Measurements from ENCODE around the gene SUGCT. TPM values are rescaled to one million over a fixed set of nuclear protein-coding genes. Genes with fewer than 3 reads are reported as not detected.

The SUGCT gene
- total RNA-seq, 3 donors from 2014 or later: 7.6 to 19.1 (median 10.1) TPM

DNA sequence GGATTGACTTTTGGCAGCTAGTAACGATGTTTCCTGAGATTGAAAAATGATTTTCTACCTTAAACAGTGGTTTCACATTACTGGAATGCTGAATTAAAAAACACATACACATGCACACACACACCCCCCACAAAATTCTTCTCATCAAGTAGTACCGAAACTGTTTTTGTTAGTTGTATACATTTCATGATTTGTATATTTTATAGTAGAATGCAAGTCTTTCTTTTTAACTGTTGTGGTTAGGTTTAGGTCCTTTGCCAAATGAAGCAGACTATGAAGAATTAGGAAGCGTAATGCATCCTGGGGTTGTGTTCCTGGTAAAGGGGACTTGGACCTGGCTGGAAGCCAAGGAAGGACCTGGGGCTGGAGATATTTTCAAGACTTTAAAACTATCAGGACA lies 505.8 kb downstream of the SUGCT start:
- Histone ChIP-seq H3K9me3 (no peaks in the 10 kb centered on the region), H3K4me3 (no peak overlapping the region), H3K4me1 (ENCODE audit: low read depth) (no peaks in the 10 kb centered on the region), H3K36me3 (ENCODE audit: low read depth) (no peaks in the 10 kb centered on the region)
- intact Hi-C loops (cut with DNase I, micrococcal nuclease): no loop called here
- DNase-seq: no peak
- TF ChIP-seq, protein P1, sequence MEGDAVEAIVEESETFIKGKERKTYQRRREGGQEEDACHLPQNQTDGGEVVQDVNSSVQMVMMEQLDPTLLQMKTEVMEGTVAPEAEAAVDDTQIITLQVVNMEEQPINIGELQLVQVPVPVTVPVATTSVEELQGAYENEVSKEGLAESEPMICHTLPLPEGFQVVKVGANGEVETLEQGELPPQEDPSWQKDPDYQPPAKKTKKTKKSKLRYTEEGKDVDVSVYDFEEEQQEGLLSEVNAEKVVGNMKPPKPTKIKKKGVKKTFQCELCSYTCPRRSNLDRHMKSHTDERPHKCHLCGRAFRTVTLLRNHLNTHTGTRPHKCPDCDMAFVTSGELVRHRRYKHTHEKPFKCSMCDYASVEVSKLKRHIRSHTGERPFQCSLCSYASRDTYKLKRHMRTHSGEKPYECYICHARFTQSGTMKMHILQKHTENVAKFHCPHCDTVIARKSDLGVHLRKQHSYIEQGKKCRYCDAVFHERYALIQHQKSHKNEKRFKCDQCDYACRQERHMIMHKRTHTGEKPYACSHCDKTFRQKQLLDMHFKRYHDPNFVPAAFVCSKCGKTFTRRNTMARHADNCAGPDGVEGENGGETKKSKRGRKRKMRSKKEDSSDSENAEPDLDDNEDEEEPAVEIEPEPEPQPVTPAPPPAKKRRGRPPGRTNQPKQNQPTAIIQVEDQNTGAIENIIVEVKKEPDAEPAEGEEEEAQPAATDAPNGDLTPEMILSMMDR (IDR thresholded peaks at IDR 0.05): no peak
- no peak for ATAC-seq

DNA sequence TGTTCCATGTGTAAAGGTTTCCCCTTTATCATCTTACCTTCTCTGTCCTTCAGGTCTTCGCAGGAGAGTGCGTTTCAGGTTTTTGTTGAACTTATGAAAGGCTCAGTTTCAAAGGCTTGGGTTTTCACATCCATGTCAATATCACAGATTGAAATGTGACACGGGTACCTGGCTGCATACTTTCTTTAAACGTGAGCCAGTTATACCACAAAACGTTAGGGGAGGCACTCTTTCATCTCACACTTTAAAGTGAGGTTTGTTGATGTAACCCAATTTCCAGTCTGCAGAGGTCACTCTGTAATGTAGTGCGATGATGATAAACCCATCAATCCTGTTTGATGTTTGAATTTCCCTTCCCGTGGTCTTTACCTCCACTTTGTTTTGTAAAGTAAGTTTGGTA lies 506.9 kb downstream of the SUGCT start:
- no peak for ATAC-seq
- Histone ChIP-seq H3K4me1 (ENCODE audit: low read depth) (no peaks in the 10 kb centered on the region), H3K4me3 (no peak overlapping the region), H3K36me3 (ENCODE audit: low read depth) (no peaks in the 10 kb centered on the region), H3K9me3 (no peaks in the 10 kb centered on the region)
- TF ChIP-seq, protein P1 (IDR thresholded peaks at IDR 0.05): no peak
- DNase-seq: no peak
- intact Hi-C loops (cut with DNase I, micrococcal nuclease): no loop called here

DNA sequence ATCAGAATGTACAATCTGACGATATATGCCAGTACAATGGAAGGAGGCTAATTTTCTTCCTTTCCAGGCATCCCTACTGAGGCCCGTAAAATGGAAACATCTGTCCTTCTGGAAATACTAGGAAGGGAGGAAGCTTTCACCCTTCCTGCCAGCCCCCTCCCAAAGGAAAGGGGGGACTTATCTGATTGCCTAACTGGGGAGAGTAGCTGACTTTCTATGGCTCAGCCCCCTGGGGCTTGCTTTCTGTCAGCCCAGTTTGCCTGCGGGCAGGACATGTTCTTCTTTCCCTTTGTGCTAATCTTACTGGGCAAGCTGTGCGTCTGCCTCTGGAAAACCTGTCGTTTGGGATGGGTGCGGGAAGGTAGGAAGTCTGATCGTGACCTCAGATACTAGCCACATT lies 508.9 kb downstream of the SUGCT start:
- ATAC-seq: no peak
- TF ChIP-seq, protein P1 (IDR thresholded peaks at IDR 0.05): no peak
- DNase-seq: no peak

DNA sequence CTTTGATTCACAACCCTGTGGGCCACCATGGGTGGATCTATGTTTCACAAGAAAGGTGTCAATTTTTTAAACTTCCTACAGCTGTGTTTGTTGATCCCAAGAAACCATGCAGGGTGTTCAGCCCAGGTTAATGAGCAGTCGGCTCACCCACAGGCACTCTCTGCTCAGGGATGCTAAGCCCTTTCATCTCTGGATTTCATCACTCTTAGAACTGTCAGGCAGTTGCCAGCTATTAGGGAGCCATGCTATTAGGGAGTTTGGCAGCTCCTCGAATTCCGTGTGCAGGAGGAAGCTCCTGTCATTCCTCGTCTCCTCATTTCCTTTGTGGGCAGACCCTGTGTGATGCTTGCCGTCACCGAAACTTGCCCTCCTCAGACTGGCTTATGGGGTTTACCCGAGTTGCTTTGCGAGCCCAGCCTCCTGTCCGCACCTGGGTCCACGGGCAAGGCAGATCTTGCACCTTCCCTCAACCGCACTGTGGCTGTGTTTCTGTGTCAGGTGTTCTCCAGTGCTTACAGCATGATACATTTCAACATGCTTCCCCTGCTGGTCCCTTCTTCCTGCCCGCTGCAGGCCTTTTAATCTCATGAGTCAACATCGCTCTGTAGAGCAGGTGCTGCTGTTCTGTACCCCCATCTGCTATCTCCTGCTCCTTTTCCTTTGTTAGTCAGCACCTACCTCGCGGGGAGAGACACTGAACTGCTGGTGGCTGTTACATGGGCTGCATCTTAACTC lies 509.8 kb downstream of the SUGCT start:
- H3K4me3 ChIP-seq: no peak overlapping the region
- intact Hi-C loops (cut with DNase I, micrococcal nuclease): no loop called here
- no peak for DNase-seq
- H3K9me3 ChIP-seq: no peaks in the 10 kb centered on the region
- no peaks in the 10 kb centered on the region for H3K36me3 ChIP-seq (ENCODE audit: low read depth)
- TF ChIP-seq, protein P1 (IDR thresholded peaks at IDR 0.05): no peak
- no peaks in the 10 kb centered on the region for H3K4me1 ChIP-seq (ENCODE audit: low read depth)
- no peak for ATAC-seq

More for the DNA sequence above, 508.9 kb downstream of the SUGCT start:
- intact Hi-C loops (cut with DNase I, micrococcal nuclease): no loop called here
- no peaks in the 10 kb centered on the region for H3K36me3 ChIP-seq (ENCODE audit: low read depth)
- no peak overlapping the region for H3K4me3 ChIP-seq
- no peaks in the 10 kb centered on the region for H3K9me3 ChIP-seq
- H3K4me1 ChIP-seq (ENCODE audit: low read depth): no peaks in the 10 kb centered on the region

DNA sequence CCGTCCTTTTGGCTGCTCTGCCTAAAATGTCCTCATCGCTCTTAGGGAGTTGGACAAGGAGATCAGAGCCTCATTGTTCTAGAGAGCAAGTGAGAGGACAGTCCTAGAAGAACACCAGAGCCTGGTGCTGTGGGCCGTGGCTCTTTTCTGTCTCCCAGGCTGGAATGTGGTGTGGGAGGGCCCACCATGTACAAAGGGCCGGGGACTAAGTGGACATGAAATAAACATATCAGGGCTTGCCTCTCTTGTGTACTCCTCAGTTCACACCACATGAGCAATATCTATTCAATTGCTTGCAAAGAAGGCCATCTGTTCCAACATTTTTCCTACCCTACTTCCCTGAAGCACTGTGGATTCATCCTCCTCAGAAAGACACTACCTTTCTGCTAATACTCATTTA lies 510.4 kb downstream of the SUGCT start:
- DNase-seq (no peak), ATAC-seq (no peak)
- H3K4me1 ChIP-seq (ENCODE audit: low read depth): no peaks in the 10 kb centered on the region
- H3K4me3 ChIP-seq: no peak overlapping the region
- TF ChIP-seq, protein P1 (IDR thresholded peaks at IDR 0.05): no peak
- H3K9me3 ChIP-seq: no peaks in the 10 kb centered on the region
- no peaks in the 10 kb centered on the region for H3K36me3 ChIP-seq (ENCODE audit: low read depth)
- intact Hi-C loops (cut with DNase I, micrococcal nuclease): no loop called here
